ENCODE data around the gene TRH.
"Not testable (repeated sequence)": the region's sequence is repeated elsewhere in the genome, so short reads cannot be mapped to it uniquely, and the experiment has no call there.

- TF ChIP-seq, protein P1, sequence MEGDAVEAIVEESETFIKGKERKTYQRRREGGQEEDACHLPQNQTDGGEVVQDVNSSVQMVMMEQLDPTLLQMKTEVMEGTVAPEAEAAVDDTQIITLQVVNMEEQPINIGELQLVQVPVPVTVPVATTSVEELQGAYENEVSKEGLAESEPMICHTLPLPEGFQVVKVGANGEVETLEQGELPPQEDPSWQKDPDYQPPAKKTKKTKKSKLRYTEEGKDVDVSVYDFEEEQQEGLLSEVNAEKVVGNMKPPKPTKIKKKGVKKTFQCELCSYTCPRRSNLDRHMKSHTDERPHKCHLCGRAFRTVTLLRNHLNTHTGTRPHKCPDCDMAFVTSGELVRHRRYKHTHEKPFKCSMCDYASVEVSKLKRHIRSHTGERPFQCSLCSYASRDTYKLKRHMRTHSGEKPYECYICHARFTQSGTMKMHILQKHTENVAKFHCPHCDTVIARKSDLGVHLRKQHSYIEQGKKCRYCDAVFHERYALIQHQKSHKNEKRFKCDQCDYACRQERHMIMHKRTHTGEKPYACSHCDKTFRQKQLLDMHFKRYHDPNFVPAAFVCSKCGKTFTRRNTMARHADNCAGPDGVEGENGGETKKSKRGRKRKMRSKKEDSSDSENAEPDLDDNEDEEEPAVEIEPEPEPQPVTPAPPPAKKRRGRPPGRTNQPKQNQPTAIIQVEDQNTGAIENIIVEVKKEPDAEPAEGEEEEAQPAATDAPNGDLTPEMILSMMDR (IDR thresholded peaks at IDR 0.05), result not testable (repeated sequence)
- not testable (repeated sequence) for TF ChIP-seq EP300 (IDR thresholded peaks at IDR 0.05)
Measured at GRCh38 chr3:130012108-130012507, 37.6 kb downstream of the TRH start.

Data from tibial nerve (tissue), 4 donors.